WTC11 (cell line): Measurements from ENCODE around the gene MRPL34. TPM values are rescaled to one million over a fixed set of nuclear protein-coding genes. Genes with fewer than 3 reads are reported as not detected.

Source experiments
- ATAC-seq: fragments of 200-7000 bp; cut with Tn5 transposase; 2 replicates; pipeline ENCODE4 v1.10.0; 2021; ENCODE audit warnings: mild to moderate bottlenecking, moderate library complexity
- CTCF ChIA-PET: fragments of 300-600 bp; sonication (Branson Sonifier 250); formaldehyde crosslinking; loops from one replicate; lab custom pipeline; 2021; ENCODE audit warnings: antibody characterized with exemption; lab: Charles Lee
- POLR2A ChIA-PET: fragments of 350-600 bp; sonication (Branson Sonifier 250); formaldehyde crosslinking; loops from one replicate; lab custom pipeline; 2021; ENCODE audit warnings: antibody characterized with exemption; lab: Charles Lee
- DNase-seq: peaks from one replicate; pipeline ENCODE4 v3.0.0; 2021; ENCODE audit warnings: low spot score
- H3K27ac Mint-ChIP-seq: 2 replicates; pipeline ENCODE4 v1.8.0; 2021; ENCODE audit warnings: mixed read lengths
- H3K27me3 Mint-ChIP-seq: 2 replicates; pipeline ENCODE4 v1.8.0; 2021; ENCODE audit warnings: low read depth, mild to moderate bottlenecking, moderate library complexity, mixed read lengths
- H3K36me3 Mint-ChIP-seq: 2 replicates; pipeline ENCODE4 v1.8.0; 2021; ENCODE audit warnings: mixed read lengths
- H3K4me1 Mint-ChIP-seq: 2 replicates; pipeline ENCODE4 v1.8.0; 2022; ENCODE audit warnings: mixed read lengths
- H3K4me3 Mint-ChIP-seq: 2 replicates; pipeline ENCODE4 v1.8.0; 2021; ENCODE audit warnings: mild to moderate bottlenecking, moderate library complexity, mixed read lengths
- H3K9me3 Mint-ChIP-seq: 2 replicates; pipeline ENCODE4 v1.8.0; 2021; ENCODE audit warnings: mixed read lengths
- ATF6 ChIP-seq: sonication (generic); formaldehyde crosslinking; IDR thresholded peaks from 2 replicates; pipeline ENCODE4 v1.8.1; 2023; ENCODE audit warnings: mild to moderate bottlenecking, missing genetic modification reagents
- E2F5 ChIP-seq: sonication (generic); formaldehyde crosslinking; IDR thresholded peaks from 2 replicates; pipeline ENCODE4 v1.8.1; 2022; ENCODE audit warnings: mild to moderate bottlenecking, moderate library complexity, missing genetic modification reagents
- ERG ChIP-seq: fragments of 250-450 bp; sonication (Bioruptor Pico); IDR thresholded peaks from 2 replicates; pipeline ENCODE4 v1.8.0; 2021; ENCODE audit warnings: mild to moderate bottlenecking
- ESRRA ChIP-seq: sonication (generic); formaldehyde crosslinking; IDR thresholded peaks from 2 replicates; pipeline ENCODE4 v1.8.1; 2022; ENCODE audit warnings: mild to moderate bottlenecking, missing genetic modification reagents, borderline replicate concordance
- GTF2I ChIP-seq: fragments of 250-450 bp; sonication (Bioruptor Pico); conservative IDR thresholded peaks from 2 replicates; pipeline ENCODE4 v1.4.0; 2021; ENCODE audit warnings: mild to moderate bottlenecking
- IRF1 ChIP-seq: sonication (generic); formaldehyde crosslinking; IDR thresholded peaks from 2 replicates; pipeline ENCODE4 v1.8.0; 2023; ENCODE audit warnings: missing genetic modification reagents
- MLX ChIP-seq: sonication (generic); formaldehyde crosslinking; IDR thresholded peaks from 2 replicates; pipeline ENCODE4 v1.8.1; 2023; ENCODE audit warnings: mild to moderate bottlenecking, missing genetic modification reagents, moderate library complexity
- MXD4 ChIP-seq: fragments of 250-450 bp; sonication (Bioruptor Pico); IDR thresholded peaks from 2 replicates; pipeline ENCODE4 v1.8.0; 2021; ENCODE audit warnings: mild to moderate bottlenecking, moderate library complexity, borderline replicate concordance
- NR3C1 ChIP-seq: sonication (generic); formaldehyde crosslinking; conservative IDR thresholded peaks from 2 replicates; pipeline ENCODE4 v1.8.1; 2023; ENCODE audit warnings: low read depth, mild to moderate bottlenecking, missing genetic modification reagents
- RELA ChIP-seq: sonication (generic); formaldehyde crosslinking; IDR thresholded peaks from 2 replicates; pipeline ENCODE4 v1.8.1; 2022; ENCODE audit warnings: missing genetic modification reagents, mild to moderate bottlenecking, borderline replicate concordance
- ZBTB21 ChIP-seq: sonication (generic); formaldehyde crosslinking; IDR thresholded peaks from 2 replicates; pipeline ENCODE4 v1.8.1; 2023; ENCODE audit warnings: mild to moderate bottlenecking, missing genetic modification reagents, borderline replicate concordance
- ZNF425 ChIP-seq: fragments of 250-450 bp; sonication (Bioruptor Pico); conservative IDR thresholded peaks from 2 replicates; pipeline ENCODE4 v1.9.0; 2021; ENCODE audit warnings: mild to moderate bottlenecking
- ZNF671 ChIP-seq: fragments of 250-450 bp; sonication (Bioruptor Pico); IDR thresholded peaks from 2 replicates; pipeline ENCODE4 v1.8.0; 2021; ENCODE audit warnings: mild to moderate bottlenecking
- total RNA-seq: library from RNA; stranded (reverse); gene quantifications from 3 replicates; pipeline ENCODE4 v1.2.3, GENCODE V29; 2021

Gene MRPL34
- total RNA-seq, 1 experiment from 2014 or later: 130 TPM

GRCh38 chr19:17332677-17333581, 27.3 kb downstream of the MRPL34 start (continued):
- TF ChIP-seq IRF1 (CRISPR knock-in tag): no peak
- TF ChIP-seq RELA (CRISPR knock-in tag): no peak
- TF ChIP-seq MLX (CRISPR knock-in tag): no peak

- Mint-ChIP-seq H3K4me1 (peaks cover 32% of the 10 kb centered on the region), H3K27ac (no peak overlapping the region; the same call in 1 of the 2 replicates), H3K36me3 (peaks cover 11% of the 10 kb centered on the region), H3K9me3 (peaks cover 5% of the 10 kb centered on the region), H3K4me3 (peak overlapping the region; percentile 99), H3K27me3 (peaks cover 5% of the 10 kb centered on the region)
- DNase-seq (peak; percentile 61), ATAC-seq (peak; percentile 3)
- TF ChIP-seq ZBTB21 (CRISPR knock-in tag) (no peak), GTF2I (CRISPR knock-in tag) (0 out of 2 replicates have a peak, but pooled peaks have one; percentile 76), NR3C1 (CRISPR knock-in tag) (no peak), RELA (CRISPR knock-in tag) (peak; percentile 9; the same call in 1 of the 2 replicates), IRF1 (CRISPR knock-in tag) (no peak), ESRRA (CRISPR knock-in tag) (peak; percentile 59; the same call in 1 of the 2 replicates), ERG (CRISPR knock-in tag) (0 out of 2 replicates have a peak, but pooled peaks have one; percentile 38), E2F5 (no peak), ATF6 (CRISPR knock-in tag) (no peak), MXD4 (CRISPR knock-in tag) (0 out of 2 replicates have a peak, but pooled peaks have one; percentile 29), ZNF425 (CRISPR knock-in tag) (no peak), ZNF671 (CRISPR knock-in tag) (no peak)
- ChIA-PET CTCF (interaction anchor here (0.8 to 3.7 kb wide), 16 partner anchors 12 to 162 kb away, joined by 3 to 27 read pairs (median 4); partner anchors contain the start of genes ABHD8, BABAM1, CCDC194 and DDA1), POLR2A (interaction anchor here (0.6 to 1.9 kb wide), 8 partner anchors 11 to 92 kb away, joined by 3 to 11 read pairs (median 4); partner anchors contain the start of genes BABAM1, DDA1 and MRPL34)
Measured at GRCh38 chr19:17333611-17334413, 28.1 kb downstream of the MRPL34 start.
